Measurements from ENCODE around the gene ITGA1.

ITGA1 gene

GRCh38 chr5:52867809-52868208 is 80.1 kb downstream of the ITGA1 start:
- H3K9me3 ChIP-seq (replicated peaks; ENCODE audit: insufficient read depth, low read length), result no peaks in the 10 kb centered on the region
- H3K36me3 ChIP-seq (replicated peaks; ENCODE audit: insufficient read depth, low read length), result no peaks in the 10 kb centered on the region
- DNase-seq, result no peak
- H3K4me2 ChIP-seq (ENCODE audit: low read depth, low read length), result no peak overlapping the region
- H3K9me2 ChIP-seq (replicated peaks; ENCODE audit: insufficient read depth, low read length), result no peaks in the 10 kb centered on the region
- H3K4me1 ChIP-seq (ENCODE audit: low read length), result no peaks in the 10 kb centered on the region
- no peaks in the 10 kb centered on the region for H3K79me2 ChIP-seq (ENCODE audit: low read length)
- H3K27ac ChIP-seq (ENCODE audit: low read length), result no peak overlapping the region
- H2AFZ ChIP-seq (ENCODE audit: low read length), result no peak overlapping the region
- TF ChIP-seq CTCF (IDR thresholded peaks at IDR 0.05; ENCODE audit: low read length) (no peak), EZH2phosphoT487 (IDR thresholded peaks at IDR 0.05; ENCODE audit: low read length) (no peak), EZH2 (optimal IDR thresholded peaks at IDR 0.05; ENCODE audit: low read depth, low read length) (no peak)
- no peaks in the 10 kb centered on the region for H4K20me1 ChIP-seq (ENCODE audit: insufficient read depth, low read length)
- no peak overlapping the region for H3K9ac ChIP-seq (ENCODE audit: low read length)
- H3K27me3 ChIP-seq (replicated peaks; ENCODE audit: insufficient read depth, low read length), result no peaks in the 10 kb centered on the region
- no peak overlapping the region for H3K4me3 ChIP-seq (ENCODE audit: low read length)
- no peaks in the 10 kb centered on the region for H3F3A ChIP-seq (ENCODE audit: insufficient read depth, low read length)

GRCh38 chr5:52868417-52868816 is 80.7 kb downstream of the ITGA1 start:
- Histone ChIP-seq H3K9me2 (replicated peaks; ENCODE audit: insufficient read depth, low read length) (no peaks in the 10 kb centered on the region), H2AFZ (ENCODE audit: low read length) (no peak overlapping the region), H3K4me2 (ENCODE audit: low read depth, low read length) (no peak overlapping the region), H3F3A (ENCODE audit: insufficient read depth, low read length) (no peaks in the 10 kb centered on the region), H4K20me1 (ENCODE audit: insufficient read depth, low read length) (no peaks in the 10 kb centered on the region), H3K4me3 (ENCODE audit: low read length) (no peak overlapping the region), H3K27ac (ENCODE audit: low read length) (no peak overlapping the region), H3K4me1 (ENCODE audit: low read length) (no peaks in the 10 kb centered on the region), H3K27me3 (replicated peaks; ENCODE audit: insufficient read depth, low read length) (no peaks in the 10 kb centered on the region), H3K79me2 (ENCODE audit: low read length) (no peaks in the 10 kb centered on the region), H3K36me3 (replicated peaks; ENCODE audit: insufficient read depth, low read length) (no peaks in the 10 kb centered on the region), H3K9me3 (replicated peaks; ENCODE audit: insufficient read depth, low read length) (no peaks in the 10 kb centered on the region), H3K9ac (ENCODE audit: low read length) (no peak overlapping the region)
- DNase-seq, result no peak
- TF ChIP-seq EZH2phosphoT487 (IDR thresholded peaks at IDR 0.05; ENCODE audit: low read length) (no peak), CTCF (IDR thresholded peaks at IDR 0.05; ENCODE audit: low read length) (no peak), EZH2 (optimal IDR thresholded peaks at IDR 0.05; ENCODE audit: low read depth, low read length) (no peak)

- Histone ChIP-seq H3K9me2 (replicated peaks; ENCODE audit: insufficient read depth, low read length) (no peaks in the 10 kb centered on the region), H3K4me2 (ENCODE audit: low read depth, low read length) (no peak overlapping the region), H3K36me3 (replicated peaks; ENCODE audit: insufficient read depth, low read length) (no peaks in the 10 kb centered on the region), H3F3A (ENCODE audit: insufficient read depth, low read length) (no peaks in the 10 kb centered on the region), H4K20me1 (ENCODE audit: insufficient read depth, low read length) (no peaks in the 10 kb centered on the region), H3K27ac (ENCODE audit: low read length) (no peak overlapping the region), H2AFZ (ENCODE audit: low read length) (no peak overlapping the region), H3K9me3 (replicated peaks; ENCODE audit: insufficient read depth, low read length) (no peaks in the 10 kb centered on the region), H3K4me1 (ENCODE audit: low read length) (no peaks in the 10 kb centered on the region), H3K79me2 (ENCODE audit: low read length) (no peaks in the 10 kb centered on the region), H3K9ac (ENCODE audit: low read length) (no peak overlapping the region), H3K4me3 (ENCODE audit: low read length) (no peak overlapping the region), H3K27me3 (replicated peaks; ENCODE audit: insufficient read depth, low read length) (no peaks in the 10 kb centered on the region)
- no peak for TF ChIP-seq CTCF (IDR thresholded peaks at IDR 0.05; ENCODE audit: low read length)
- DNase-seq, result no peak
Measured at GRCh38 chr5:52869391-52869790, 81.7 kb downstream of the ITGA1 start.

GRCh38 chr5:52870448-52870847 is 82.7 kb downstream of the ITGA1 start:
- TF ChIP-seq EZH2 (optimal IDR thresholded peaks at IDR 0.05; ENCODE audit: low read depth, low read length) (no peak), EZH2phosphoT487 (IDR thresholded peaks at IDR 0.05; ENCODE audit: low read length) (no peak), CTCF (IDR thresholded peaks at IDR 0.05; ENCODE audit: low read length) (no peak)
- Histone ChIP-seq H3F3A (ENCODE audit: insufficient read depth, low read length) (no peaks in the 10 kb centered on the region), H3K79me2 (ENCODE audit: low read length) (no peaks in the 10 kb centered on the region), H3K27me3 (replicated peaks; ENCODE audit: insufficient read depth, low read length) (no peaks in the 10 kb centered on the region), H3K4me1 (ENCODE audit: low read length) (no peaks in the 10 kb centered on the region), H3K36me3 (replicated peaks; ENCODE audit: insufficient read depth, low read length) (no peaks in the 10 kb centered on the region), H2AFZ (ENCODE audit: low read length) (no peak overlapping the region), H3K9me3 (replicated peaks; ENCODE audit: insufficient read depth, low read length) (no peaks in the 10 kb centered on the region), H4K20me1 (ENCODE audit: insufficient read depth, low read length) (no peaks in the 10 kb centered on the region), H3K9ac (ENCODE audit: low read length) (no peak overlapping the region), H3K4me3 (ENCODE audit: low read length) (no peak overlapping the region), H3K9me2 (replicated peaks; ENCODE audit: insufficient read depth, low read length) (no peaks in the 10 kb centered on the region), H3K4me2 (ENCODE audit: low read depth, low read length) (no peak overlapping the region), H3K27ac (ENCODE audit: low read length) (no peak overlapping the region)
- DNase-seq, result no peak
